HEK293T (cell line): ENCODE measurements around the gene SERPINE2.

Experiments used
- CTCF ChIA-PET: fragments of 350-600 bp; formaldehyde crosslinking; extraction: SDS; loops from one replicate; lab custom pipeline; 2021; ENCODE audit warnings: antibody characterized with exemption, inconsistent platforms; lab: Yijun Ruan, JAX
- POLR2A ChIA-PET: fragments of 350-600 bp; formaldehyde crosslinking; extraction: SDS; loops from one replicate; lab custom pipeline; 2020; ENCODE audit warnings: antibody characterized with exemption, inconsistent platforms; lab: Yijun Ruan, JAX
- DNase-seq: peaks from one replicate; pipeline ENCODE4 v3.0.0; 2012; ENCODE audit warnings: mixed read lengths; ENCODE audit errors: extremely low spot score
- ARNT ChIP-seq: fragments of 450-650 bp; IDR thresholded peaks from 2 replicates; pipeline ENCODE4 v1.6.1; 2017; ENCODE audit warnings: mild to moderate bottlenecking
- BHLHE40 ChIP-seq: fragments of 450-650 bp; IDR thresholded peaks from 2 replicates; pipeline ENCODE4 v1.6.1; 2016; ENCODE audit warnings: mild to moderate bottlenecking, moderate library complexity, borderline replicate concordance
- CTBP1 ChIP-seq: fragments of 450-650 bp; IDR thresholded peaks from 2 replicates; pipeline ENCODE4 v1.6.1; 2016; ENCODE audit warnings: borderline replicate concordance
- ELF4 ChIP-seq: fragments of 450-650 bp; IDR thresholded peaks from 2 replicates; pipeline ENCODE4 v1.6.1; 2017; ENCODE audit warnings: antibody characterized with exemption
- FOXA1 ChIP-seq: fragments of 450-650 bp; IDR thresholded peaks from 2 replicates; pipeline ENCODE4 v1.6.1; 2016; ENCODE audit warnings: mild to moderate bottlenecking
- FOXK2 ChIP-seq: fragments of 450-650 bp; IDR thresholded peaks from 2 replicates; pipeline ENCODE4 v1.6.1; 2016; ENCODE audit warnings: mild to moderate bottlenecking
- FOXM1 ChIP-seq: fragments of 450-650 bp; IDR thresholded peaks from 2 replicates; pipeline ENCODE4 v1.6.1; 2017; ENCODE audit warnings: mild to moderate bottlenecking, borderline replicate concordance
- HDGF ChIP-seq: fragments of 450-650 bp; IDR thresholded peaks from 2 replicates; pipeline ENCODE4 v1.6.1; 2017; ENCODE audit warnings: antibody characterized with exemption, borderline replicate concordance
- L3MBTL2 ChIP-seq: fragments of 450-650 bp; conservative IDR thresholded peaks from 2 replicates; pipeline ENCODE4 v1.6.1; 2016; ENCODE audit warnings: mild to moderate bottlenecking
- LEF1 ChIP-seq: fragments of 450-650 bp; IDR thresholded peaks from 2 replicates; pipeline ENCODE4 v1.6.1; 2017; ENCODE audit warnings: mild to moderate bottlenecking, borderline replicate concordance
- NFRKB ChIP-seq: fragments of 450-650 bp; IDR thresholded peaks from 2 replicates; pipeline ENCODE4 v1.6.1; 2016; ENCODE audit warnings: mild to moderate bottlenecking, moderate library complexity
- SP1 ChIP-seq: fragments of 450-650 bp; IDR thresholded peaks from 2 replicates; pipeline ENCODE4 v1.6.1; 2017
- SUZ12 ChIP-seq: fragments of 450-650 bp; IDR thresholded peaks from 2 replicates; pipeline ENCODE4 v1.6.1; 2016; ENCODE audit warnings: mild to moderate bottlenecking
- TARDBP ChIP-seq: fragments of 450-650 bp; IDR thresholded peaks from 2 replicates; pipeline ENCODE4 v1.6.1; 2016
- ZNF384 ChIP-seq: fragments of 450-650 bp; IDR thresholded peaks from 2 replicates; pipeline ENCODE4 v1.6.1; 2016
- TF ChIP-seq, protein P1 (sequence below): fragments of 450-650 bp; IDR thresholded peaks from 2 replicates; pipeline ENCODE4 v1.6.1; 2016

SERPINE2 gene

DNA sequence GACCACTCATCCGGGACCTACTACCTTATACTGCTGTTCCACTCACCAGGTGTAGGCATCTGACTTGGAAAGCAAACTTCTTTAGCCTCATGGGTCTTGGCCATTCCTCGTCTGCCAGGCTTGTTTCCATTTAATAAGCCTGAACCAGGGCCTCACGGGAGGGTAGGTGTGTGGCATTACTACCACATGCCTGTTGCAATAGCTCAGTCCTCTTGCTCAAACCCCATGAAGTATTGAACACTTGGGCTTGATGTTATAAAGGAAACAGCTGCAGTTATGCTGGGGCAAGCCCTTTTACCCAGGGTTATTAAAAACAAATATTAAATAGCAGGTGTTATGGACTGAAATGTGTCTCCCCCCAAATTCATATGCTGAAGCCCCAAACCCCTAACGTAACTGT is 60.6 kb downstream of the SERPINE2 start:
- ChIA-PET POLR2A (no interaction called here), CTCF (interaction anchor here (1.6 kb wide), 1 partner anchor 15 kb away, joined by 6 read pairs; no protein-coding TSS in a partner anchor)
- no peak for DNase-seq
- TF ChIP-seq L3MBTL2 (no peak), FOXA1 (no peak), ELF4 (no peak), FOXM1 (no peak), SP1 (no peak), LEF1 (no peak), FOXK2 (no peak), CTBP1 (no peak), HDGF (no peak), ZNF384 (no peak), ARNT (no peak), BHLHE40 (no peak), SUZ12 (no peak), NFRKB (no peak), TARDBP (no peak)
- TF ChIP-seq, protein P1, sequence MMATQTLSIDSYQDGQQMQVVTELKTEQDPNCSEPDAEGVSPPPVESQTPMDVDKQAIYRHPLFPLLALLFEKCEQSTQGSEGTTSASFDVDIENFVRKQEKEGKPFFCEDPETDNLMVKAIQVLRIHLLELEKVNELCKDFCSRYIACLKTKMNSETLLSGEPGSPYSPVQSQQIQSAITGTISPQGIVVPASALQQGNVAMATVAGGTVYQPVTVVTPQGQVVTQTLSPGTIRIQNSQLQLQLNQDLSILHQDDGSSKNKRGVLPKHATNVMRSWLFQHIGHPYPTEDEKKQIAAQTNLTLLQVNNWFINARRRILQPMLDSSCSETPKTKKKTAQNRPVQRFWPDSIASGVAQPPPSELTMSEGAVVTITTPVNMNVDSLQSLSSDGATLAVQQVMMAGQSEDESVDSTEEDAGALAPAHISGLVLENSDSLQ, result no peak

DNA sequence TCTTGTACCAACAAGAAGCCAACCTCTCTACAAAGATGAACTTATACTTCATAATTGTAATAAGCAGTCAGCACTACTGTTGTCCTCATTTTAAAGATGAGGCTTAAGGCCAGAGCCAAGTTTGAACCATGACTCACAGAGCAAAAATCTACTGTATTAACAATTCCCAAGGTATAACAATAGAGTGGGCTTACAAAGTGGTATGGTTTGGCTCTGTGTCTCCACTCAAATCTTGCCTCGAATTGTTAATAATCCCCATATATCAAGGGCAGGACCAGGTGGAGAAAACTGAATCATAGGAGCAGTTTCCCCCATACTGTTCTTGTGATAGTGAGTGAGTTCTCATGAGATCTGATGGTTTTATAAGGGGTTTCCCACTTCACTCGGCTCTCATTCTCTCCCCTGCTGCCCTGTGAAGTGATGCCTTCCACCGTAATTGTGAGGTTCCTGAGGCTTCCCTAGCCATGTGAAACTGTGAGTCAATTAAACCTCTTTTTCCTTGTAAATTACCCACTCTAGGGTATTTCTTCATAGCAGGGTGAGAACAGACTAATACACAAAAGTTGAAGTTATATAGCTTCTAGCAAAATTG is 62.4 kb downstream of the SERPINE2 start:
- POLR2A ChIA-PET, result no interaction called here
- TF ChIP-seq HDGF (no peak), LEF1 (no peak), SP1 (no peak), L3MBTL2 (no peak), TARDBP (no peak), ARNT (no peak), FOXK2 (no peak), ZNF384 (no peak), CTBP1 (no peak)
- TF ChIP-seq, protein P1, result no peak
- no peak for DNase-seq
- CTCF ChIA-PET, result interaction anchor here (1.6 kb wide), 1 partner anchor 17 kb away, joined by 6 read pairs; no protein-coding TSS in a partner anchor

DNA sequence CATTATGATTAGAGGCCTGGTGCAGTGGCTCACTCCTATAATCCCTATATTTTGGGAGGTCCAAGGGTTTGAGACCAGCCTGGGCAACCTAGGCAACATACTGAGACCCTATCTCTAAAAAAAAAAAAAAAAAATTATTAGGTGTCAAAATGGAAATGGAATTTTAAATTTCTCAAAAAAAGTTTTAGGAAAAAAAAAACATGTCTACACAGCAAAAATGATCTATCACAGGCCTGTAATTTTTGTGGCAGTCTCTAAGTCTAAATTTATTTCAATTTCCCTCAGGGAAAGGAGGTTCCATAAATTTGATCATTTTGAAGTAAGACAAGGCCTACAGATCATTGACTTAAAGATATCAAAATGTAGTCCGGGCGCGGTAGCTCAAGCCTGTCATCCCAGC is 65.5 kb downstream of the SERPINE2 start:
- POLR2A ChIA-PET, result no interaction called here
- TF ChIP-seq SUZ12, result no peak
- CTCF ChIA-PET, result no interaction called here
- DNase-seq, result no peak

DNA sequence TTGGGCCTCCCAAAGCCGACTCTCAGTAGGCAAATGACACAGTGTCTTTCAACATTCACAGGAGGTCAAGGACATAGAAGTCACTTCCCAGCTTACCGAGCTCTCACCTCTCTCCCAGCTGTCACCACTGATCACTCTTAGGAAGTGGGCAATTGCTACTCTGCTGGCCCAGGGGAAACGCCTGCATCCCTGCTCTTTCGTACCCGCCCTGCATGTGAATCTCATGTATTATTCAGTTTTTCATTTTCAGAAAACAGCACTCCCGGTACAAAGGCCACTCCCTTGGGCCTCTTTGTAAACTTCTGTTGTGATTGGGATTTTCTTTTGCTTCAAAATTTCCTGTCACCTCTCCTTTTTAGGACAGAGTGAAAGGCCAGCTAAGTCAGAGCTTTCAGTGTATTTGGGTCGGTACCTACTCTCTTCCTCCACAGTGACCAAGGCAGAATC is 66.4 kb downstream of the SERPINE2 start:
- ChIA-PET CTCF (no interaction called here), POLR2A (interaction anchor here (0.5 kb wide), 1 partner anchor 26 kb away, joined by 3 read pairs; no protein-coding TSS in a partner anchor)
- DNase-seq, result no peak
- TF ChIP-seq CTBP1 (no peak), ARNT (no peak), FOXM1 (no peak), FOXK2 (no peak)
- TF ChIP-seq, protein P1, result no peak

DNA sequence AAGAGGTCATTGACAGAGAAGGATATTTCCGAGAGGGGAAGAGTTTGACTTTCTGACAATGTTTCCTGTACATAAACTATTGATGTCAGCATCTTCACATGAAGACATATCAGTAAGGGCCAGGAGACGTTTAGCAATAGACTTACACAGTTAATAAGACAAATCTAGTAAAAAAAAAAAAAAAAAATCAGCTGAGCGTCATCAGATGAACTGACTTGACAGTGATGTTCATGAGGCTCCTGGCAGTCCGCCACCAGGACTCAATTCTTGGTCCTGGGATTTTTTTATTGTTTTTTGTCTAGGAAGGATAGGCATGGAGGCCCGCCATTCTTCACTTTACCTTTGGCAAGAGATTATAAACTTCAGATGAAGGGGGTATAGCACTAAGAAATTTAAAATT is 67.4 kb downstream of the SERPINE2 start:
- CTCF ChIA-PET, result interaction anchor here (0.8 to 2.7 kb wide), 3 partner anchors 40 to 315 kb away, joined by 3 to 23 read pairs (median 10); no protein-coding TSS in a partner anchor
- TF ChIP-seq TARDBP (no peak), ELF4 (no peak), L3MBTL2 (no peak), FOXM1 (no peak), CTBP1 (no peak), LEF1 (no peak), SP1 (no peak), NFRKB (no peak), FOXA1 (no peak), SUZ12 (no peak), HDGF (no peak), FOXK2 (no peak), BHLHE40 (no peak), ZNF384 (no peak), ARNT (no peak)
- TF ChIP-seq, protein P1, result no peak
- POLR2A ChIA-PET, result no interaction called here
- no peak for DNase-seq
